ENCODE measurements around the gene FBXO47. TPM values are rescaled to one million over a fixed set of nuclear protein-coding genes. Genes with fewer than 3 reads are reported as not detected.
A peak's percentile ranks its signal among the peaks of the same experiment; 100 is the strongest.

Gene FBXO47
- total and polyA plus RNA-seq, 2 donors from 2014 or later: not detected

DNA sequence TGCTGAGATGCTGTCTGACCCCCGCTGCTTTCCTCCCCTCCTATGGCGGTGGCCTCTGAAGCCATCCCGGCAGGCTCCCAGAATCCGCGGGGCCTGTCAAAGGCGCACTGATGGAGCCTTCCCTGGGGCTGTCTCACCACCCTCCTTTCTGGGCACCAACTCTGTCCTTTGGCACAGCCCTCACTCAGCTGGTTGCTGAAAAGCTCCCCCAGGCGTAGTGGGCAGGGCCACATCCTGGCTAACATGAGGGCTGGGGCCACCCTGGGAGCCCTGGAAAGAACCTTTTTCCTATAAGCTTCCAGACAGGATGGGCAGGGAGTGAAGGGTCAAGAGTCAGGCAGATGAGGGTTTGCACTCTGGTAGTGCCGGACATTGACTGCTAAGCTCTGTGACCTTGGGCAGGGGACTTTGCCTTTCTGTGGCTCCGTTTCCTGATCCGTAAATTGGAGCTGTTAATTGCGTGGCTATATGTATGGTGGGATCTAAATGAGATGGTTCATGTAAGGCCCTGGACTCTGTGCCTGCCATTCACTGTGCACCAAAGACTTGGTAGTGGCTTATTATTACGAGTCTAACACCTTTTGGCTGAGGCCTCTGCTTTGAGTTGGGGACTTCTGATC lies 69.4 kb downstream of the FBXO47 start:
- Histone ChIP-seq H3K4me3 (ENCODE audit: low read length in 3 of 3) (no peak overlapping the region), H3K9ac (ENCODE audit: low read length in 3 of 3) (peak overlapping the region in 1 of 3 donors; percentile 56), H3K27ac (ENCODE audit: low read depth in 2 of 2, low read length in 2 of 2) (peak overlapping the region; percentile 85 to 86), H3K4me1 (ENCODE audit: control insufficient read depth in 2 of 3, insufficient read depth in 2 of 3, low read depth in 1 of 3, low read length in 3 of 3) (peaks cover 0 to 54% (median 42%) of the 10 kb centered on the region in 3 donors), H3K27me3 (ENCODE audit: control insufficient read depth, insufficient read depth, low read length) (no peaks in the 10 kb centered on the region), H3K9me3 (ENCODE audit: control insufficient read depth in 2 of 3, insufficient read depth in 1 of 3, low read length in 3 of 3) (no peaks in the 10 kb centered on the region), H3K36me3 (ENCODE audit: control insufficient read depth in 2 of 3, insufficient read depth in 3 of 3, low read length in 3 of 3) (peaks cover 0 to 7% (median 1%) of the 10 kb centered on the region in 3 donors)
- no peak for FAIRE-seq
- intact Hi-C loops (cut with DNase I): no loop called here
- no peak for TF ChIP-seq CTCF (IDR thresholded peaks at IDR 0.05; ENCODE audit: borderline replicate concordance, extremely low read depth, insufficient read depth)
- no peak for DNase-seq

GRCh38 chr17:38897176-38897575 lies 70.0 kb downstream of the FBXO47 start:
- no peak for FAIRE-seq
- Histone ChIP-seq H3K4me1 (ENCODE audit: control insufficient read depth in 2 of 3, insufficient read depth in 2 of 3, low read depth in 1 of 3, low read length in 3 of 3) (peaks cover 0 to 55% (median 42%) of the 10 kb centered on the region in 3 donors), H3K36me3 (ENCODE audit: control insufficient read depth in 2 of 3, insufficient read depth in 3 of 3, low read length in 3 of 3) (peaks cover under 1 to 13% (median 2%) of the 10 kb centered on the region in 3 donors), H3K27me3 (ENCODE audit: control insufficient read depth, insufficient read depth, low read length) (no peaks in the 10 kb centered on the region), H3K4me3 (ENCODE audit: low read length in 3 of 3) (no peak overlapping the region), H3K9me3 (ENCODE audit: control insufficient read depth in 2 of 3, insufficient read depth in 1 of 3, low read length in 3 of 3) (no peaks in the 10 kb centered on the region), H3K27ac (ENCODE audit: low read depth in 2 of 2, low read length in 2 of 2) (peak overlapping the region; percentile 85 to 86), H3K9ac (ENCODE audit: low read length in 3 of 3) (peak overlapping the region in 1 of 3 donors; percentile 56)
- no peak for TF ChIP-seq CTCF (IDR thresholded peaks at IDR 0.05; ENCODE audit: borderline replicate concordance, extremely low read depth, insufficient read depth)
- no peak for DNase-seq
- intact Hi-C loops (cut with DNase I): no loop called here

- H3K27me3 ChIP-seq (ENCODE audit: control insufficient read depth, insufficient read depth, low read length): no peaks in the 10 kb centered on the region
- no peak for DNase-seq
- no peak for FAIRE-seq
- TF ChIP-seq CTCF (IDR thresholded peaks at IDR 0.05; ENCODE audit: borderline replicate concordance, extremely low read depth, insufficient read depth): no peak
- intact Hi-C loops (cut with DNase I): no loop called here
- no peak overlapping the region for H3K9ac ChIP-seq (ENCODE audit: low read length in 3 of 3)
- peak overlapping the region; percentile 85 to 86 for H3K27ac ChIP-seq (ENCODE audit: low read depth in 2 of 2, low read length in 2 of 2)
- H3K4me3 ChIP-seq (ENCODE audit: low read length in 3 of 3): no peak overlapping the region
- no peaks in the 10 kb centered on the region for H3K9me3 ChIP-seq (ENCODE audit: control insufficient read depth in 2 of 3, insufficient read depth in 1 of 3, low read length in 3 of 3)
- peaks cover 2 to 20% (median 5%) of the 10 kb centered on the region in 3 donors for H3K36me3 ChIP-seq (ENCODE audit: control insufficient read depth in 2 of 3, insufficient read depth in 3 of 3, low read length in 3 of 3)
- H3K4me1 ChIP-seq (ENCODE audit: control insufficient read depth in 2 of 3, insufficient read depth in 2 of 3, low read depth in 1 of 3, low read length in 3 of 3): peaks cover 0 to 54% (median 42%) of the 10 kb centered on the region in 3 donors
Observed at GRCh38 chr17:38896346-38896954, 70.8 kb downstream of the FBXO47 start.
